CD4-positive, alpha-beta memory T cell (primary cell): ENCODE results near the gene FARSB. TPM values are rescaled to one million over a fixed set of nuclear protein-coding genes. Genes with fewer than 3 reads are reported as not detected.

Source experiments
- CTCF ChIA-PET: fragments of 350-600 bp; sonication (Branson Sonifier 250); formaldehyde crosslinking; loops from one replicate; lab custom pipeline; 2021; ENCODE audit warnings: inconsistent platforms; ENCODE audit not compliant: partially characterized antibody; lab: Charles Lee
- POLR2A ChIA-PET: fragments of 350-600 bp; sonication (Branson Sonifier 250); formaldehyde crosslinking; loops from one replicate; lab custom pipeline; 2021; ENCODE audit not compliant: partially characterized antibody; lab: Charles Lee
- DNase-seq, 5 donors: peaks; one replicate each; pipeline versions ENCODE4 v3.0.0 to v3.0.0-alpha.2; 2020 to 2022; ENCODE audit warnings: mixed read lengths in 1 of 5
- H3K27ac ChIP-seq: one replicate; pipeline ENCODE4 v1.7.0; 2013; ENCODE audit warnings: low read depth, low read length
- H3K27me3 ChIP-seq: 2 replicates; pipeline ENCODE4 v1.7.0; 2013; ENCODE audit warnings: mild to moderate bottlenecking, low read length, moderate library complexity; ENCODE audit not compliant: insufficient read depth
- H3K36me3 ChIP-seq: 2 replicates; pipeline ENCODE4 v1.7.0; 2013; ENCODE audit warnings: mild to moderate bottlenecking, low read length, moderate library complexity; ENCODE audit not compliant: insufficient read depth
- H3K4me1 ChIP-seq: 2 replicates; pipeline ENCODE4 v1.7.0; 2013; ENCODE audit warnings: mild to moderate bottlenecking, low read length, moderate library complexity; ENCODE audit not compliant: insufficient read depth
- H3K4me3 ChIP-seq, 2 donors: one replicate each; pipeline ENCODE4 v1.7.0; 2013; ENCODE audit warnings: low read length in 2 of 2, mild to moderate bottlenecking in 1 of 2
- H3K9me3 ChIP-seq, 2 donors: one replicate each; pipeline ENCODE4 v1.7.0; 2013; ENCODE audit warnings: low read length in 2 of 2, control low read depth in 1 of 2; ENCODE audit not compliant: control insufficient read depth in 1 of 2
- H3K27ac Mint-ChIP-seq, 7 donors: one replicate each; pipeline ENCODE4 v1.8.0; 2020 to 2021; ENCODE audit warnings: mixed read lengths in 7 of 7, mild to moderate bottlenecking in 6 of 7, inconsistent platforms in 3 of 7, moderate library complexity in 3 of 7
- H3K27me3 Mint-ChIP-seq, 2 donors: one replicate each; pipeline ENCODE4 v1.8.0; 2020 to 2021; ENCODE audit warnings: mixed read lengths in 2 of 2
- H3K36me3 Mint-ChIP-seq, 2 donors: one replicate each; pipeline ENCODE4 v1.8.0; 2020 to 2021; ENCODE audit warnings: mixed read lengths in 2 of 2, inconsistent platforms in 1 of 2, mild to moderate bottlenecking in 1 of 2
- H3K4me1 Mint-ChIP-seq, 4 donors: one replicate each; pipeline ENCODE4 v1.8.0; 2020 to 2021; ENCODE audit warnings: mixed read lengths in 4 of 4, mild to moderate bottlenecking in 1 of 4
- H3K4me3 Mint-ChIP-seq, 8 donors: one replicate each; pipeline ENCODE4 v1.8.0; 2020 to 2021; ENCODE audit warnings: mixed read lengths in 8 of 8, mild to moderate bottlenecking in 7 of 8, moderate library complexity in 6 of 8, inconsistent platforms in 3 of 8
- H3K9me3 Mint-ChIP-seq, 8 donors: one replicate each; pipeline ENCODE4 v1.8.0; 2020 to 2021; ENCODE audit warnings: mixed read lengths in 8 of 8, mild to moderate bottlenecking in 5 of 8, inconsistent platforms in 3 of 8, moderate library complexity in 1 of 8
- intact Hi-C: fragments of 100-400 bp; cut with micrococcal nuclease; formaldehyde crosslinking; loops from one replicate; pipeline ENCODE4 v1.15.1; 2023
- polyA plus RNA-seq, 2 donors: library from polyadenylated mRNA; unstranded; fragments of 300-500 nt; fragmentation: Illumina TruSeq; gene quantifications; one replicate each; pipeline ENCODE4 v1.2.3, GENCODE V29; 2021
- total RNA-seq, 2 experiments: library from RNA; stranded (reverse); gene quantifications; one replicate each; pipeline ENCODE4 v1.2.3, GENCODE V29; 2021

FARSB gene
- total and polyA plus RNA-seq, 4 experiments from 2014 or later = 11.2 to 36.8 (median 19.0) TPM

DNA sequence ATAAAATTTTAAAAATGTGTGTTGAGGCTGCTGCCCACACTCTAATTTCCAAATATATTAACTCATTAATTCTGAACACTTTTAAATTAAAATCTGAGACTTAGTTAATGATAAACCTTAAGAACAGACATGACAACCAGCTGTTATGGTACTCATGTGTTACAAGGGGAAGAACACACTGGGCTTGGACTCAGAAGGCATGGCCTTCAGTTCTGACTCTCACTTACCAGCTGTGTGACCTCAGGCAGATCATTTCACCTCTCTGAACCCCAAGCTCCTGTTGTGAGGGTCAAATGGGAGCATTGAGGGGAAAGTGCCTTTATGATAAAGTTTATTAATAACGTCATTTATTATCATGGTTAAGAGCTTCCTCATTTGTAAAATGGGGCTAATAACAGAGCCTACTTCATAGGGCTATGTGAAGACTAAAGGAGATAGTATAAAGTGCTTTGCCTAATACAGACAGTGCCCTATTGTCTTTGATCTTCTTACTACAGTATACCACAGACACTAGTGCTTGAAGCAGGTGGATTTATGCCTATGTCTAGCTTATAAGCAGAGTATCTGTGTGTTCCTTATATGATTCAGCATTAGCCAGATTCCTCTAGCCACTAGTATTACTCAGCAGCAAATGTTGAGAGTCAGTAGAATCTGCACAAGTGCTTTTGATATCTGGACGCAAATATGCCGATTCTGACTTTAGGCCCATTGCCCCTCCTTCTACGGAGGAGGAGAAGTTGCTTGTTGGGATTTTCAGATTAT is 131.9 kb downstream of the FARSB start:
- Mint-ChIP-seq H3K4me3 (no peak overlapping the region), H3K9me3 (peaks cover 0 to 5% (median 0%) of the 10 kb centered on the region in 8 donors), H3K27me3 (no peaks in the 10 kb centered on the region), H3K4me1 (no peaks in the 10 kb centered on the region), H3K27ac (no peak overlapping the region), H3K36me3 (peaks cover 12 to 22% of the 10 kb centered on the region in 2 donors)
- intact Hi-C loops = no loop called here
- no peak overlapping the region for H3K27ac ChIP-seq
- DNase-seq = no peak
- no peaks in the 10 kb centered on the region for H3K27me3 ChIP-seq
- H3K9me3 ChIP-seq = no peaks in the 10 kb centered on the region
- ChIA-PET CTCF (no interaction called here), POLR2A (no interaction called here)
- H3K4me1 ChIP-seq = no peaks in the 10 kb centered on the region
- no peaks in the 10 kb centered on the region for H3K36me3 ChIP-seq
- no peak overlapping the region for H3K4me3 ChIP-seq

DNA sequence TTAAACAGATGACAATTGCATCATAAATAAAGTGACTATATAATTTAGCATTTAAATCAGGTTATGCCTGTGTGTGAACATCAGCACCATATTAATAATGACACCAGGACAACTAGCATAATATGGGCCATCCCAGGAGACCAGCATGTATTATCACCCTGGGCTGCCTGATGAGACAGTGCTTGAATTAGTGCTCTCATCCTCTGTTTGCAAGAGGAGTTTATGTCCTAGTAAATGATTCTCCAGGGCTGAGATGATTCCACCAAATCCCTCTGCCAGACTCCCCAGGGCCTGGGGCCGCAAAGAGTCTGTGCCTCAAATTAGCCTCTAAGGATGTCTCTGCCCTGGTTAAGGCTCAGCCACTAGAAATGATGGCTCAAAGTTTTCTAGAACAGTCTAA is 133.8 kb downstream of the FARSB start:
- H3K4me1 ChIP-seq = no peaks in the 10 kb centered on the region
- H3K4me3 ChIP-seq = no peak overlapping the region
- CTCF ChIA-PET = no interaction called here
- H3K9me3 Mint-ChIP-seq = peaks cover 0 to 5% (median 0%) of the 10 kb centered on the region in 8 donors
- no peaks in the 10 kb centered on the region for H3K36me3 ChIP-seq
- no peak overlapping the region for H3K4me3 Mint-ChIP-seq
- peaks cover 10 to 22% of the 10 kb centered on the region in 2 donors for H3K36me3 Mint-ChIP-seq
- H3K4me1 Mint-ChIP-seq = no peaks in the 10 kb centered on the region
- no peaks in the 10 kb centered on the region for H3K27me3 Mint-ChIP-seq
- no peaks in the 10 kb centered on the region for H3K27me3 ChIP-seq
- no peak for DNase-seq
- intact Hi-C loops = no loop called here
- POLR2A ChIA-PET = no interaction called here
- no peak overlapping the region for H3K27ac ChIP-seq
- no peak overlapping the region for H3K27ac Mint-ChIP-seq
- H3K9me3 ChIP-seq = no peaks in the 10 kb centered on the region

DNA sequence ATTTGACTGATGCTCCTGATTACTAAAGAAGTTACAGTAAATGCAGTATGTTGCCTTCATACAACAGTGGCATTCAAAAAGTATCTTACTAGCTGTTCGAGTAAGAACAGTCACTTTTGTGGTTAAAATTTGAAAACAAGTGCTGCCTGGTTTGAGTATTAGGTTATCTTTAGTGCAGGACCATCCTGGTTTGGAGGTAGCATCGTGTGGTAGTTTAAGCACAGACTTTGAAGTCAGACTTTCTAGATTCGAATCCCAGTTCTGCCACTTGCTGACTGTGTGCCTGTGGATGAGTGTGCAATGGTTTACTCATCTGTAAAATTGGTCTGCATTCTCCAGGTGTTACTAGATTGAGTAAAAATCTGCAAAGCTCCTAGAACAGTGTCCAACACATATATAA is 134.8 kb downstream of the FARSB start:
- no peak for DNase-seq
- Histone ChIP-seq H3K4me1 (no peaks in the 10 kb centered on the region), H3K9me3 (no peaks in the 10 kb centered on the region), H3K27ac (no peak overlapping the region), H3K36me3 (no peaks in the 10 kb centered on the region), H3K27me3 (no peaks in the 10 kb centered on the region), H3K4me3 (no peak overlapping the region)
- intact Hi-C loops = no loop called here
- no peak overlapping the region for H3K4me3 Mint-ChIP-seq
- no peaks in the 10 kb centered on the region for H3K4me1 Mint-ChIP-seq
- H3K27me3 Mint-ChIP-seq = no peaks in the 10 kb centered on the region
- peaks cover 0 to 2% (median 0%) of the 10 kb centered on the region in 8 donors for H3K9me3 Mint-ChIP-seq
- no peak overlapping the region for H3K27ac Mint-ChIP-seq
- H3K36me3 Mint-ChIP-seq = peaks cover 10 to 16% of the 10 kb centered on the region in 2 donors
- ChIA-PET POLR2A (no interaction called here), CTCF (no interaction called here)

Other genes starting within 250 kb of the FARSB start
- gene SGPP2, start 231.5 kb downstream of the FARSB start, total RNA-seq = 1 to 10 TPM; 8.8 to 9.9 TPM
- gene SGPP2, start 231.5 kb downstream of the FARSB start, polyA plus RNA-seq = 1 to 10 TPM; 2.1 to 2.2 TPM
- not detected for gene MOGAT1, start 15.6 kb upstream of the FARSB start, total RNA-seq
- gene MOGAT1, start 15.6 kb upstream of the FARSB start, polyA plus RNA-seq = not detected
- 10 to 100 TPM; 24.8 to 30.9 TPM for gene ACSL3, start 204.9 kb upstream of the FARSB start, total RNA-seq
- 10 to 100 TPM; 25.2 to 26.5 TPM for gene ACSL3, start 204.9 kb upstream of the FARSB start, polyA plus RNA-seq